Stimulated activated CD8-positive, alpha-beta memory T cell treated with anti-CD3 and anti-CD28 coated beads, Interleukin-4, amount 100 ng/mL, for 48 hours (primary cell): ENCODE data around the gene VAMP1.

Experiments
- DNase-seq: peaks from one replicate; pipeline ENCODE4 v3.0.0-alpha.2; 2020

Gene VAMP1

DNA sequence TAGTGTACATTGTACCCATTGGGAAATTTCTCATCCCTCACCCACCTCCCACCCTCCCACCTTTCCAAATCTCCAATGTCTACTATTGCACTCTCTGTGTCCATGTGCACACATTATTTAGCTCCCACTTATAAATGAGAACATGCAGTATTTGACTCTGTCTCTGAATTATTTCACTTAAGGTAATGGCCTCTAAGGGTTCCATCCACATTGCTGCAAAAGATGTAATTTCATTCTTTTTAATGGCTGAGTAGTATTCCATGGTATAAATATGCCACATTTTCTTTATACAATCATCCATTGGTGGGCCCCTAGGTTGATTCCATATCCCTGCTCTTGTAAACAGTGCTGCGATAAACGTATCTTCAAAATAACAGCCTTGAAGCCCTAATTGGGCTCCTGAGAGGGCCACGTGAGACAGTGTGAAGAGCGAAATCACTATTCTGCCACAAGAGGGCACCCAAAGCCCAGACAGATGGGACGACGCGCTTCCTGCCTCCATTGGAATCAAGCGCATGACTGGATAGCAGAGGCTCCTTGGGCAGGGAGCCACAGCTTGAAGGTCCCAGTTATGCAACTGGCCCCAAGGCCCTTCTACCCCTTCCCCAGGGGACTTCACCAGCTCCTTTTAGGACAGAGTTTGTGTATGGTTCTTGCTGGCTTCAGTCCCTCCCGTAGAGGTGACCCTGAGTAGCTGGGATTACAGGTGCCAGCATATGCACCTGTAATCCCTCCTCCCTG is 47.0 kb downstream of the VAMP1 start:
- DNase-seq: peak; percentile 75

DNA sequence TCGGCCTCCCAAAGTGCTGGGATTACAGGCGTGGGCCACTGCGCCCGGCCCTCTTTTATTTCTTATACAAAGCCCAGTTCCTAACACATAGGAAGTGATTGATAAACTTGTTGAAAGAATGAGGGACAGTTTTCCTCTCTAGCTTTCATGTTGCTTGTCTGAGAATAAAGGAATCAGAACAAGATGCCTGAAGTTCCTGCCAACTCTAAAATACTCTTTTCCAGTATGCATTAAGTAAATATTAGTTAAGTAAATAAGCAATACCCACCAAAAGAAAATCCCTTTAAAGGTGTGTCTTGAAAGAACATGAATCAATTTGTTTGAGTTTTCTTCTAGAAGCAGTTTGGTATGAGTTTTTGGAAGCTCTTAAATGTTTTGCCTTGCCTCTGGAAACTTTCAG is 50.1 kb downstream of the VAMP1 start:
- DNase-seq: no peak

DNA sequence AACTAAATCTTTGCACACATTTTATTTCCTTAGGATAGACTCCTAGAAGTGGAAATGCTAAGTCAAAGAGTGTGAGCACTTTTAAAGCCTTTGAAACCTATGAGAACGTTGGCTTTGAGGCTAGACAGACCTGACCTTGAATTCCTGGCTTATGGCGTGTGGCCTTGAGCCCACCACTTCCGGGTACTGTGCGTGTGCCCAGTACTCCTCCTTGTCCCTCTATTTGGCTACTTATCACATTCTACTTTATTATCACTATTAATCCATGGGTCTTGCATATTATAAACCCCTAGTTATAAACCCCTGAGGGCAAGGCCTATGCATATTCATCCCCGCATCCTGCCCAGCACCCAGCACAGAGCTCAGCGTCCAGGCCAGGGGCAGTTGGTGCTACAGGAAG is 51.7 kb downstream of the VAMP1 start:
- no peak for DNase-seq

DNA sequence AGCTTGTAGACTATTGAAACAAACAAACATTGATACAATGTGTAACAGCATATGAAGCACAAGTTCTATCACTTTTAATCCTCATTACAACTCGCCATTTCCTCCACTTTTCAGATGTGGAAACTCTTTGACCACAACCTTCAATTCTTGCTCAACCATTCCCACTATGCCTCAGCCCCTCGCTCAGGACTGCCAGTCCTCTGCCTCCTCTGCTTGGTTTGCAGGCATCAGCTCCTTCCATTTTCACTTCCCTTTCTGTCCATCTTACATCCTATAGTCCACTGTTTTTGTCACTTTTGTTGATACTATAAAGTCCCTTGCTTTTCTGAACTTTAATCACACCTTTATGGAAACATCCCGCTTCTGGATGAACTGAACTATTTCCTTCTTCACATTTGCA is 53.9 kb downstream of the VAMP1 start:
- DNase-seq: no peak
